Measurements from ENCODE around the gene MRAP2. TPM values are rescaled to one million over a fixed set of nuclear protein-coding genes. Genes with fewer than 3 reads are reported as not detected.
A peak's percentile ranks its signal among the peaks of the same experiment; 100 is the strongest.
"Not testable (repeated sequence)": the region's sequence is repeated elsewhere in the genome, so short reads cannot be mapped to it uniquely, and the experiment has no call there.

Gene MRAP2
- polyA plus RNA-seq, 1 donor (not counting 4 experiments of a cell fraction or from before 2014, with no cell fraction given): 3.0 TPM

GRCh38 chr6:84103029-84103428, 69.5 kb downstream of the MRAP2 start:
- no peaks in the 10 kb centered on the region for H3K9me3 ChIP-seq (ENCODE audit: control insufficient read depth, low read depth, low read length)

GRCh38 chr6:84105215-84105924, 71.8 kb downstream of the MRAP2 start:
- DNase-seq (ENCODE audit: low read depth, low spot score); H2AFZ ChIP-seq (ENCODE audit: control insufficient read depth, low read length); H3K79me2 ChIP-seq (ENCODE audit: control insufficient read depth, insufficient read depth, low read length); H3K27ac ChIP-seq (ENCODE audit: control insufficient read depth, insufficient read depth, low read length); H3K9me3 ChIP-seq (ENCODE audit: control insufficient read depth, low read depth, low read length); H3K27me3 ChIP-seq (ENCODE audit: control insufficient read depth, extremely low read depth, insufficient read depth, low read length); H4K20me1 ChIP-seq (ENCODE audit: control insufficient read depth, extremely low read depth, insufficient read depth, low read length); H3K4me3 ChIP-seq (ENCODE audit: control insufficient read depth in 2 of 3, extremely low read depth in 1 of 3, insufficient read depth in 2 of 3, low read depth in 1 of 3, low read length in 3 of 3); dilution Hi-C loops (cut with MboI; ENCODE audit: extremely low pct_ligation_motif_present, low sequenced_read_pairs); H3K4me1 ChIP-seq (ENCODE audit: control insufficient read depth, extremely low read depth, insufficient read depth, low read length); H3K36me3 ChIP-seq (ENCODE audit: control insufficient read depth in 2 of 2, extremely low read depth in 1 of 2, insufficient read depth in 2 of 2, low read length in 2 of 2); H3K9me1 ChIP-seq (ENCODE audit: control insufficient read depth, extremely low read depth, insufficient read depth, low read length); H3K9ac ChIP-seq (ENCODE audit: control insufficient read depth, extremely low read depth, insufficient read depth, low read length); H3K4me2 ChIP-seq (ENCODE audit: control insufficient read depth, extremely low read depth, insufficient read depth, low read depth, low read length): not testable (repeated sequence)
- FAIRE-seq: peak; percentile 53

More at GRCh38 chr6:84103029-84103428, 69.5 kb downstream of the MRAP2 start:
- Histone ChIP-seq H3K27me3 (ENCODE audit: control insufficient read depth, extremely low read depth, insufficient read depth, low read length) (peaks cover 3% of the 10 kb centered on the region), H3K27ac (ENCODE audit: control insufficient read depth, insufficient read depth, low read length) (no peak overlapping the region), H3K9me1 (ENCODE audit: control insufficient read depth, extremely low read depth, insufficient read depth, low read length) (no peaks in the 10 kb centered on the region), H2AFZ (ENCODE audit: control insufficient read depth, low read length) (no peak overlapping the region), H3K9ac (ENCODE audit: control insufficient read depth, extremely low read depth, insufficient read depth, low read length) (no peak overlapping the region), H4K20me1 (ENCODE audit: control insufficient read depth, extremely low read depth, insufficient read depth, low read length) (no peaks in the 10 kb centered on the region), H3K4me1 (ENCODE audit: control insufficient read depth, extremely low read depth, insufficient read depth, low read length) (no peaks in the 10 kb centered on the region), H3K79me2 (ENCODE audit: control insufficient read depth, insufficient read depth, low read length) (no peaks in the 10 kb centered on the region), H3K36me3 (ENCODE audit: control insufficient read depth in 2 of 2, extremely low read depth in 1 of 2, insufficient read depth in 2 of 2, low read length in 2 of 2) (no peaks in the 10 kb centered on the region), H3K4me3 (ENCODE audit: control insufficient read depth in 2 of 3, extremely low read depth in 1 of 3, insufficient read depth in 2 of 3, low read depth in 1 of 3, low read length in 3 of 3) (no peak overlapping the region), H3K4me2 (ENCODE audit: control insufficient read depth, extremely low read depth, insufficient read depth, low read depth, low read length) (no peak overlapping the region)
- dilution Hi-C loops (cut with MboI; ENCODE audit: extremely low pct_ligation_motif_present, low sequenced_read_pairs): no loop called here
- DNase-seq (ENCODE audit: low read depth, low spot score): no peak
- no peak for FAIRE-seq
- TF ChIP-seq EZH2 (IDR thresholded peaks at IDR 0.05; ENCODE audit: low read length): no peak
- no peak for TF ChIP-seq CTCF (optimal IDR thresholded peaks at IDR 0.05 in 1 of 3, IDR thresholded peaks at IDR 0.05 in 1 of 3, conservative IDR thresholded peaks at IDR 0.05 in 1 of 3; ENCODE audit: extremely low read depth in 1 of 3, insufficient read depth in 2 of 3, low read length in 3 of 3)

- Histone ChIP-seq H3K4me2 (ENCODE audit: control insufficient read depth, extremely low read depth, insufficient read depth, low read depth, low read length) (no peak overlapping the region), H3K9ac (ENCODE audit: control insufficient read depth, extremely low read depth, insufficient read depth, low read length) (no peak overlapping the region), H3K9me1 (ENCODE audit: control insufficient read depth, extremely low read depth, insufficient read depth, low read length) (no peaks in the 10 kb centered on the region), H3K4me3 (ENCODE audit: control insufficient read depth in 2 of 3, extremely low read depth in 1 of 3, insufficient read depth in 2 of 3, low read depth in 1 of 3, low read length in 3 of 3) (no peak overlapping the region), H3K27me3 (ENCODE audit: control insufficient read depth, extremely low read depth, insufficient read depth, low read length) (no peaks in the 10 kb centered on the region), H3K79me2 (ENCODE audit: control insufficient read depth, insufficient read depth, low read length) (no peaks in the 10 kb centered on the region), H2AFZ (ENCODE audit: control insufficient read depth, low read length) (no peak overlapping the region), H4K20me1 (ENCODE audit: control insufficient read depth, extremely low read depth, insufficient read depth, low read length) (no peaks in the 10 kb centered on the region), H3K36me3 (ENCODE audit: control insufficient read depth in 2 of 2, extremely low read depth in 1 of 2, insufficient read depth in 2 of 2, low read length in 2 of 2) (no peaks in the 10 kb centered on the region), H3K4me1 (ENCODE audit: control insufficient read depth, extremely low read depth, insufficient read depth, low read length) (no peaks in the 10 kb centered on the region), H3K9me3 (ENCODE audit: control insufficient read depth, low read depth, low read length) (no peaks in the 10 kb centered on the region), H3K27ac (ENCODE audit: control insufficient read depth, insufficient read depth, low read length) (no peak overlapping the region)
- FAIRE-seq (no peak), DNase-seq (ENCODE audit: low read depth, low spot score) (no peak)
- dilution Hi-C loops (cut with MboI; ENCODE audit: extremely low pct_ligation_motif_present, low sequenced_read_pairs): no loop called here
- no peak for TF ChIP-seq CTCF (optimal IDR thresholded peaks at IDR 0.05 in 1 of 3, IDR thresholded peaks at IDR 0.05 in 1 of 3, conservative IDR thresholded peaks at IDR 0.05 in 1 of 3; ENCODE audit: extremely low read depth in 1 of 3, insufficient read depth in 2 of 3, low read length in 3 of 3)
- no peak for TF ChIP-seq EZH2 (IDR thresholded peaks at IDR 0.05; ENCODE audit: low read length)
Observed at GRCh38 chr6:84107495-84107894, 73.9 kb downstream of the MRAP2 start.

GRCh38 chr6:84111351-84111750, 77.8 kb downstream of the MRAP2 start:
- H3K9me3 ChIP-seq (ENCODE audit: control insufficient read depth, low read depth, low read length); H3K36me3 ChIP-seq (ENCODE audit: control insufficient read depth in 2 of 2, extremely low read depth in 1 of 2, insufficient read depth in 2 of 2, low read length in 2 of 2); H4K20me1 ChIP-seq (ENCODE audit: control insufficient read depth, extremely low read depth, insufficient read depth, low read length); H3K4me1 ChIP-seq (ENCODE audit: control insufficient read depth, extremely low read depth, insufficient read depth, low read length); H3K9me1 ChIP-seq (ENCODE audit: control insufficient read depth, extremely low read depth, insufficient read depth, low read length); dilution Hi-C loops (cut with MboI; ENCODE audit: extremely low pct_ligation_motif_present, low sequenced_read_pairs); H2AFZ ChIP-seq (ENCODE audit: control insufficient read depth, low read length); H3K4me2 ChIP-seq (ENCODE audit: control insufficient read depth, extremely low read depth, insufficient read depth, low read depth, low read length); H3K9ac ChIP-seq (ENCODE audit: control insufficient read depth, extremely low read depth, insufficient read depth, low read length); H3K27me3 ChIP-seq (ENCODE audit: control insufficient read depth, extremely low read depth, insufficient read depth, low read length); H3K27ac ChIP-seq (ENCODE audit: control insufficient read depth, insufficient read depth, low read length); H3K4me3 ChIP-seq (ENCODE audit: control insufficient read depth in 2 of 3, extremely low read depth in 1 of 3, insufficient read depth in 2 of 3, low read depth in 1 of 3, low read length in 3 of 3); DNase-seq (ENCODE audit: low read depth, low spot score); H3K79me2 ChIP-seq (ENCODE audit: control insufficient read depth, insufficient read depth, low read length); FAIRE-seq: not testable (repeated sequence)
